ENCODE measurements around the gene SSX2IP.
"Not testable (repeated sequence)": the region's sequence is repeated elsewhere in the genome, so short reads cannot be mapped to it uniquely, and the experiment has no call there.

The SSX2IP gene

GRCh38 chr1:84724128-84724860 is 34.0 kb upstream of the SSX2IP start:
- H3K4me1 ChIP-seq (ENCODE audit: control insufficient read depth, low read length), result no peaks in the 10 kb centered on the region

GRCh38 chr1:84722794-84723193 is 32.5 kb upstream of the SSX2IP start:
- no peak overlapping the region for H3K27ac ChIP-seq (ENCODE audit: low read depth, low read length)
- no peak overlapping the region for H3K4me3 ChIP-seq (ENCODE audit: low read length)
- no peaks in the 10 kb centered on the region for H4K20me1 ChIP-seq (ENCODE audit: control insufficient read depth, insufficient read depth, low read depth, low read length)
- no peaks in the 10 kb centered on the region for H3K27me3 ChIP-seq (ENCODE audit: control insufficient read depth, low read length)
- no peaks in the 10 kb centered on the region for H3K4me1 ChIP-seq (ENCODE audit: control insufficient read depth, low read length)
- no peaks in the 10 kb centered on the region for H3K36me3 ChIP-seq (ENCODE audit: control insufficient read depth, low read length)
- no peaks in the 10 kb centered on the region for H3K79me2 ChIP-seq (ENCODE audit: control insufficient read depth, low read length)
- no peaks in the 10 kb centered on the region for H3K9me2 ChIP-seq (replicated peaks; ENCODE audit: control insufficient read depth, low read length)
- no peaks in the 10 kb centered on the region for H3K9me3 ChIP-seq (ENCODE audit: control insufficient read depth, insufficient read depth, low read length)
- TF ChIP-seq EZH2phosphoT487 (IDR thresholded peaks at IDR 0.05; ENCODE audit: borderline replicate concordance, low read length), result no peak
- no peak for TF ChIP-seq CTCF (IDR thresholded peaks at IDR 0.05; ENCODE audit: low read depth, low read length, poor library complexity, severe bottlenecking)
- H3F3A ChIP-seq (ENCODE audit: control insufficient read depth, insufficient read depth), result no peaks in the 10 kb centered on the region
- no peak overlapping the region for H3K4me2 ChIP-seq (ENCODE audit: low read length)

More at GRCh38 chr1:84724128-84724860, 34.0 kb upstream of the SSX2IP start:
- Histone ChIP-seq H3K27me3 (ENCODE audit: control insufficient read depth, low read length) (no peaks in the 10 kb centered on the region), H3K36me3 (ENCODE audit: control insufficient read depth, low read length) (no peaks in the 10 kb centered on the region), H3K27ac (ENCODE audit: low read depth, low read length) (no peak overlapping the region), H3K79me2 (ENCODE audit: control insufficient read depth, low read length) (no peaks in the 10 kb centered on the region), H3K9me3 (ENCODE audit: control insufficient read depth, insufficient read depth, low read length) (no peaks in the 10 kb centered on the region), H3F3A (ENCODE audit: control insufficient read depth, insufficient read depth) (no peaks in the 10 kb centered on the region), H4K20me1 (ENCODE audit: control insufficient read depth, insufficient read depth, low read depth, low read length) (no peaks in the 10 kb centered on the region), H3K4me2 (ENCODE audit: low read length) (no peak overlapping the region), H3K4me3 (ENCODE audit: low read length) (no peak overlapping the region), H3K9me2 (replicated peaks; ENCODE audit: control insufficient read depth, low read length) (no peaks in the 10 kb centered on the region)
- TF ChIP-seq CTCF (IDR thresholded peaks at IDR 0.05; ENCODE audit: low read depth, low read length, poor library complexity, severe bottlenecking) (peak; percentile 92), EZH2phosphoT487 (IDR thresholded peaks at IDR 0.05; ENCODE audit: borderline replicate concordance, low read length) (no peak)

GRCh38 chr1:84721872-84722271 is 31.6 kb upstream of the SSX2IP start:
- not testable (repeated sequence) for H3K4me2 ChIP-seq (ENCODE audit: low read length); H3K27ac ChIP-seq (ENCODE audit: low read depth, low read length); H3F3A ChIP-seq (ENCODE audit: control insufficient read depth, insufficient read depth); H3K9me3 ChIP-seq (ENCODE audit: control insufficient read depth, insufficient read depth, low read length); H4K20me1 ChIP-seq (ENCODE audit: control insufficient read depth, insufficient read depth, low read depth, low read length); H3K4me3 ChIP-seq (ENCODE audit: low read length); H3K9me2 ChIP-seq (replicated peaks; ENCODE audit: control insufficient read depth, low read length); H3K27me3 ChIP-seq (ENCODE audit: control insufficient read depth, low read length); H3K4me1 ChIP-seq (ENCODE audit: control insufficient read depth, low read length); H3K36me3 ChIP-seq (ENCODE audit: control insufficient read depth, low read length); H3K79me2 ChIP-seq (ENCODE audit: control insufficient read depth, low read length)

GRCh38 chr1:84721152-84721551 is 30.9 kb upstream of the SSX2IP start:
- no peaks in the 10 kb centered on the region for H3K9me3 ChIP-seq (ENCODE audit: control insufficient read depth, insufficient read depth, low read length)
- no peaks in the 10 kb centered on the region for H4K20me1 ChIP-seq (ENCODE audit: control insufficient read depth, insufficient read depth, low read depth, low read length)
- no peaks in the 10 kb centered on the region for H3F3A ChIP-seq (ENCODE audit: control insufficient read depth, insufficient read depth)
- H3K4me1 ChIP-seq (ENCODE audit: control insufficient read depth, low read length), result no peaks in the 10 kb centered on the region
- H3K4me3 ChIP-seq (ENCODE audit: low read length), result no peak overlapping the region
- H3K27ac ChIP-seq (ENCODE audit: low read depth, low read length), result no peak overlapping the region
- no peak for TF ChIP-seq EZH2phosphoT487 (IDR thresholded peaks at IDR 0.05; ENCODE audit: borderline replicate concordance, low read length)
- no peak for TF ChIP-seq CTCF (IDR thresholded peaks at IDR 0.05; ENCODE audit: low read depth, low read length, poor library complexity, severe bottlenecking)
- no peaks in the 10 kb centered on the region for H3K36me3 ChIP-seq (ENCODE audit: control insufficient read depth, low read length)
- H3K79me2 ChIP-seq (ENCODE audit: control insufficient read depth, low read length), result no peaks in the 10 kb centered on the region
- H3K27me3 ChIP-seq (ENCODE audit: control insufficient read depth, low read length), result no peaks in the 10 kb centered on the region
- H3K9me2 ChIP-seq (replicated peaks; ENCODE audit: control insufficient read depth, low read length), result no peaks in the 10 kb centered on the region
- H3K4me2 ChIP-seq (ENCODE audit: low read length), result no peak overlapping the region

Data from DOHH2 (cell line).